Activated effector memory CD4-positive, alpha-beta T cell treated with anti-CD3 and anti-CD28 coated beads, Interleukin-2, amount 50 U/mL, for 16 hours (primary cell): ENCODE data around the gene ARFIP2.

ENCODE experiments used
- DNase-seq: peaks from one replicate; pipeline ENCODE4 v3.0.0-alpha.2; 2020

ARFIP2 gene

GRCh38 chr11:6440906-6441358, 40.2 kb downstream of the ARFIP2 start, which contains the start of gene HPX:
Gene HPX, minus strand, starts transcription at chr11:6440987. Its CDS starts 24 bp downstream, at chr11:6440963.
- no peak for DNase-seq

GRCh38 chr11:6438979-6439571, 42.1 kb downstream of the ARFIP2 start:
- peak; percentile 65 for DNase-seq

GRCh38 chr11:6437993-6438392, 43.1 kb downstream of the ARFIP2 start:
- DNase-seq: no peak

- DNase-seq: no peak
These were observed 43.7 kb downstream of the ARFIP2 start for GRCh38 chr11:6437423-6437822.

- no peak for DNase-seq
These were observed 47.0 kb downstream of the ARFIP2 start for GRCh38 chr11:6433998-6434660.

GRCh38 chr11:6431861-6432260, 49.3 kb downstream of the ARFIP2 start:
- DNase-seq: no peak

GRCh38 chr11:6427516-6427915, 53.6 kb downstream of the ARFIP2 start:
- no peak for DNase-seq
